Vagina (tissue), 2 donors: Measurements from ENCODE around the gene CA4.
"Not testable (repeated sequence)": the region's sequence is repeated elsewhere in the genome, so short reads cannot be mapped to it uniquely, and the experiment has no call there.

Source experiments
- POLR2A ChIP-seq, 2 donors: fragments of 450-650 bp; IDR thresholded peaks; one replicate each; pipeline ENCODE4 v1.6.1; 2017; ENCODE audit warnings: antibody characterized with exemption in 2 of 2, mild to moderate bottlenecking in 2 of 2, moderate library complexity in 2 of 2
- POLR2AphosphoS5 ChIP-seq, 2 donors: sonication (generic); formaldehyde crosslinking; IDR thresholded peaks; one replicate each; pipeline ENCODE4 v1.9.0; 2017; ENCODE audit warnings: antibody characterized with exemption in 2 of 2, mild to moderate bottlenecking in 2 of 2, low read depth in 1 of 2; ENCODE audit not compliant: insufficient read depth in 1 of 2
- TF ChIP-seq, protein P1 (sequence below), 3 experiments: fragments of 450-650 bp in 2 of 3; fragments of 200-600 bp in 1 of 3; sonication (generic) in 1 of 3; IDR thresholded peaks; one replicate each; pipeline ENCODE4 v1.5.1; 2017 to 2019; ENCODE audit warnings: antibody characterized with exemption in 3 of 3, mild to moderate bottlenecking in 2 of 3, moderate library complexity in 2 of 3

DNA sequence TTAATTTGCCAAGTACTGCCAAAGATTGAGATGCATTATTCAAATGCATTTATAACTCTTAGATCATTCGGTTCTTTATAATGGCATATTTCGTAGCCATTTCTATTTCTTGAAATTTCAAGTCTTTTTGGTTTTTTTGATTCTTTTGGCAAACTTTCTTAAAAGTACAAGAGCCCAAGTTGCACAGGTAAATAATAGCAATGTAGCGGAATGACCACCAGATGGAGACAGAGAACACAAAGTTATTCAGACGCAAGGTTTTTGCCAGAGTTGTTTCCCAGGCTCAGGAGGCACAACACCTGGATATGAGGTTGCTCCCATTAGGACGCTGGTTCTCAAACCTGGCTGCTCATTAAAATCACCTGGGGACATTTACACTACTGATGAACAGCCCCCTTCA, 38.1 kb upstream of the CA4 start:
- TF ChIP-seq, protein P1, sequence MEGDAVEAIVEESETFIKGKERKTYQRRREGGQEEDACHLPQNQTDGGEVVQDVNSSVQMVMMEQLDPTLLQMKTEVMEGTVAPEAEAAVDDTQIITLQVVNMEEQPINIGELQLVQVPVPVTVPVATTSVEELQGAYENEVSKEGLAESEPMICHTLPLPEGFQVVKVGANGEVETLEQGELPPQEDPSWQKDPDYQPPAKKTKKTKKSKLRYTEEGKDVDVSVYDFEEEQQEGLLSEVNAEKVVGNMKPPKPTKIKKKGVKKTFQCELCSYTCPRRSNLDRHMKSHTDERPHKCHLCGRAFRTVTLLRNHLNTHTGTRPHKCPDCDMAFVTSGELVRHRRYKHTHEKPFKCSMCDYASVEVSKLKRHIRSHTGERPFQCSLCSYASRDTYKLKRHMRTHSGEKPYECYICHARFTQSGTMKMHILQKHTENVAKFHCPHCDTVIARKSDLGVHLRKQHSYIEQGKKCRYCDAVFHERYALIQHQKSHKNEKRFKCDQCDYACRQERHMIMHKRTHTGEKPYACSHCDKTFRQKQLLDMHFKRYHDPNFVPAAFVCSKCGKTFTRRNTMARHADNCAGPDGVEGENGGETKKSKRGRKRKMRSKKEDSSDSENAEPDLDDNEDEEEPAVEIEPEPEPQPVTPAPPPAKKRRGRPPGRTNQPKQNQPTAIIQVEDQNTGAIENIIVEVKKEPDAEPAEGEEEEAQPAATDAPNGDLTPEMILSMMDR (IDR thresholded peaks at IDR 0.05): not testable (repeated sequence)
- TF ChIP-seq POLR2A (IDR thresholded peaks at IDR 0.05); POLR2AphosphoS5 (IDR thresholded peaks at IDR 0.05; ENCODE audit: insufficient read depth in 1 of 2, low read depth in 1 of 2): not testable (repeated sequence)
